ENCODE results near the gene SPOCK1.
"Not testable (repeated sequence)": the region's sequence is repeated elsewhere in the genome, so short reads cannot be mapped to it uniquely, and the experiment has no call there.

Gene SPOCK1

GRCh38 chr5:137498736-137499505 lies at the start of gene SPOCK1:
SPOCK1 (minus strand) TSS chr5:137499326.
- DNase-seq, result peak; percentile 90

- no peak for DNase-seq
Measured at GRCh38 chr5:137545956-137546355, 46.8 kb upstream of the SPOCK1 start.

- DNase-seq, result not testable (repeated sequence)
Measured at GRCh38 chr5:137535449-137535848, 36.3 kb upstream of the SPOCK1 start.

- DNase-seq, result no peak
Measured at GRCh38 chr5:137533963-137534362, 34.8 kb upstream of the SPOCK1 start.

GRCh38 chr5:137531266-137531665 lies 32.1 kb upstream of the SPOCK1 start:
- DNase-seq, result no peak

- DNase-seq, result no peak
Measured at GRCh38 chr5:137521246-137521645, 22.1 kb upstream of the SPOCK1 start.

- DNase-seq, result no peak
Measured at GRCh38 chr5:137516961-137517360, 17.8 kb upstream of the SPOCK1 start.

GRCh38 chr5:137516251-137516797 lies 17.2 kb upstream of the SPOCK1 start:
- DNase-seq, result no peak

GRCh38 chr5:137515238-137515637 lies 16.1 kb upstream of the SPOCK1 start:
- DNase-seq, result no peak

GRCh38 chr5:137510671-137511070 lies 11.5 kb upstream of the SPOCK1 start:
- no peak for DNase-seq

- no peak for DNase-seq
Measured at GRCh38 chr5:137507150-137507549, 8.0 kb upstream of the SPOCK1 start.

- no peak for DNase-seq
Measured at GRCh38 chr5:137506296-137506695, 7.2 kb upstream of the SPOCK1 start.

- DNase-seq, result no peak
Measured at GRCh38 chr5:137504916-137505315, 5.8 kb upstream of the SPOCK1 start.

- DNase-seq, result no peak
Measured at GRCh38 chr5:137503456-137503855, 4.3 kb upstream of the SPOCK1 start.

- DNase-seq, result no peak
Measured at GRCh38 chr5:137502632-137503031, 3.5 kb upstream of the SPOCK1 start.

- DNase-seq, result peak; percentile 7
Measured at GRCh38 chr5:137501846-137502406, 2.8 kb upstream of the SPOCK1 start.

GRCh38 chr5:137501226-137501625 lies 2.1 kb upstream of the SPOCK1 start:
- DNase-seq, result no peak

- DNase-seq, result no peak
Measured at GRCh38 chr5:137500615-137501225, 1.6 kb upstream of the SPOCK1 start.

- not testable (repeated sequence) for DNase-seq
Measured at GRCh38 chr5:137499506-137499847, 351 bp upstream of the SPOCK1 start.

- no peak for DNase-seq
Measured at GRCh38 chr5:137498301-137498735, 808 bp downstream of the SPOCK1 start.

- no peak for DNase-seq
Measured at GRCh38 chr5:137497396-137498290, 1.5 kb downstream of the SPOCK1 start.

- no peak for DNase-seq
Measured at GRCh38 chr5:137496919-137497318, 2.2 kb downstream of the SPOCK1 start.

GRCh38 chr5:137492331-137492730 lies 6.8 kb downstream of the SPOCK1 start:
- no peak for DNase-seq
